Inflammatory macrophage treated with lipopolysaccharide for 4 hours (primary cell): ENCODE data around the gene CMIP.
"Not testable (repeated sequence)": the region's sequence is repeated elsewhere in the genome, so short reads cannot be mapped to it uniquely, and the experiment has no call there.

Experiments used
- DNase-seq: peaks from one replicate; pipeline ENCODE4 v3.0.0-alpha.2; 2020

CMIP gene

DNA sequence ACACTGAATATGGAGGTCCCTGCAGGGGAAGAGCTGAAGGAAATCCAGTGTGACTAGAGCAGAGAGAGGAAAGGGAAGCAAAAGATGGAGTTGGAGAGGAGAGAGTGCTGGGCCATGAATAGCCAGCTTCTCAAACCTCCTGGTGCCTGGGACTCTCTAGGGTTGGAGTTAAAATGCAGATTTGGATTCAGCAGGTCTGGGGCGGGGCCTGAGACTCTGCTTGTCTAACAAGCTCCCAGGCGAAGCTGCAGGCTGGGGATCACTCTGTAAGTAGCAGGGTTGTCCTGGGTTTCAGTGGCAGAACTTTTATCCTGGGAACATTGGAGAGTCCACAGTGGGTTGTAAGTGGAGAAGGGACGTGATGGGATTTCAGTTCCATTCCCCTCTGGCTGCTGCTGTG, 231.1 kb downstream of the CMIP start:
- DNase-seq, result no peak

DNA sequence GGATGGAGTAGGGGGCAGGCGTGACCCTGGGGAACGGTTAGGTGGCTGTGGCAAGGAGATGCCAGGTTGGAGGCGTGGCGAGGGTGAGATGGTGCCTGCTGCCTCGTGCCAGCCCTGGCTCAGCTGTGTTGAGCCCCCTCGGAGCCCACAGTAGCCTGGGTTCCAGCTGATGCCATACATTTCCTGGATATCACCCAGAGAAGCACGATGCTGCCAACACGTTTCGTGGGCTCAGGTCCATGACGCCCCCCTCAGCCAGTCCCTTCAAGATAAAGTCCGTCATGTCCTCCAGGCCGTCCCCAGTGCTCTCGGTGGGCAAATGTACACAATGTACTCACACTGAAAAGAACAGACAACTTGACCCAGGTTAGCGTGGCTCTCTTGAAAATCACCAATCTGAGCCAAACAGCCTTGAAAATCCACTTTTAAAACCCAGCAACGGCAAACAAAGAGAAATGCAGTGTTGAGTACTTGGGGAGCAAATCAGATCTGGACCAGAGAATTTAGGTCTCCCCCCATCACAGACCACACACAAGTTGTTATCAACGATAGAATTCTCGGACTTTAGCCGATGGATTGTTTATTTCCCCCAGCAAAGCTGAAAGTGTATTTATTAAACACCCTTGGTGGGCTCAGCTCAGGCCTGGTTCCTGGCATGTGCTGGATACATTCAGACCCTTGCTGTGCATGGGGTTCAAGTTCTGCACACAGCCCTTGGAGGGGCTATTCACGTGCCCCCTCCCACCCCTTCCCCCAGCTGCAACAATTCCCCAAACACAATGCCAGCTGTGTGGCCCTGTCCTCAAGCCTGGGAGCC, 231.7 kb downstream of the CMIP start:
- no peak for DNase-seq

DNA sequence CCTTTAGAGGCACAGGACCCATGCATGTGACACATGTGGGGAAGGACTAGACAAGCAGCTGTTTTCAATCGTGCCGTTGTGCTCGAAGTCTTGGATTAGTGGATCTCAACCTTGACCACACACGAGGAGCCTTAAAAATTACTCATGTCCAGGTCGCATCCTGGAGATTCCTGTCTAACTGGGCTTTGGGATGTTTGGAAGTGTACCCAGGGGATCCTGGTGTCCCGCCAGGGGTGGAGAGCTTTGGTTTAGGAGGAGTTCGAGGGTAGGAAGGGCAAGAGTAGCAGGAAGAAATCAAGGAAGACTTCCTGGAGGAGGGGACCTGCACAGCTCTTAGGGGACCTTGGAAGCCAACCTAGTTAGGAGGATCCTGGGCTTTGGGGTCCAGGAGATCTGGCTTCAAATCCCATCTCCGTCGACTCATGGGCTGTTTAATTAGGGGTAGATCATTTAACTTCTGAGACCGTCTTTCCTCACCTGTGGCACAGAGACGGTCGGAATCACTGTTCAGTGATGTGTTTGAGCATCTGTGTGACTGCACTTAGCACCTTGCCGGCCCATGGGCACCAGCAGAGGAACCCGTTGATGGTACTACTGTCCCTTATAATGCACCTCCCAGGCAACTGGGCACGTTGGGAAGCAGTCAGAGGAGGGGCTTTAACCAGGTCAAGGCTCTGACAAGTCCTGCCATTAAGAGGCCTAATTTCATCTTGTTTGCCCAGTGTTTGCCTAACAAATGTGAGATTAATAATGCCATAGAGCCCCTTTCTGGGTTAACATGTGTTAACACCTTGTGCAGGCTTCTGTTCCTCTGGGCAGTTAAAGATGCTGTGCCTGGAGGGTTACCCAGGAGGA, 232.5 kb downstream of the CMIP start:
- DNase-seq, result no peak

DNA sequence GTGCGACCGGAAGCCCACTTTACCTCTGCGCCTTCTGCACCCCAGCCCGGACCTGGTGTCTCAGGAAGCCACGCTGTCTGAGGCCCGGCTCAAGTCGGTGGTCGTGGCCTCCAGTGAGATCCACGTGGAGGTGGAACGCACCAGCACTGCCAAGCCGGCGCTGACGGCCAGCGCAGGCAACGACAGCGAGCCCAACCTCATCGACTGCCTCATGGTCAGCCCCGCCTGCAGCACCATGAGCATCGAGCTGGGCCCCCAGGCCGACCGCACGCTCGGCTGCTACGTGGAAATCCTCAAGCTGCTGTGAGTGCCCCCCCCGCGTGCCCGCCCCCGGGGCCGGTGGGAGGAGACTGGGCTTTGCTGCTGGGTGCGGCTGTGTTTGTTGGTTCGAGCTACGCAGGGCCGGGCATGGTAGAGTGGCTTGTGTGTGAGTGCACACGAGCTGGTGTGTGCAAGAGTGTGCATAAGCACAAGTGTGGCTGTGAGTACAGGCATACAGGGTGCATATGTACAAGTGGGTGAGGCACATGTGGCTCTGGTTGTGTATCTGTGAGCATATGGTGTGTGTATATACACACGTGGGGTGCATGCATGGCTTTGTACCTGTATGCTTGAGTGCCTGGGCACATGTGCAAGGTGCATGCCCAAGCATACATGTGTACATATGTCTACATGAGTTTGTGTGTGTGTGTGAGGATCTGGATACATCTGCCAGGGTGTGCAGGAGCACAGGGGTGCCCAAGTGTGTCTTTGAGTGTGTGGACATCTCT, 233.9 kb downstream of the CMIP start:
- DNase-seq, result no peak

DNA sequence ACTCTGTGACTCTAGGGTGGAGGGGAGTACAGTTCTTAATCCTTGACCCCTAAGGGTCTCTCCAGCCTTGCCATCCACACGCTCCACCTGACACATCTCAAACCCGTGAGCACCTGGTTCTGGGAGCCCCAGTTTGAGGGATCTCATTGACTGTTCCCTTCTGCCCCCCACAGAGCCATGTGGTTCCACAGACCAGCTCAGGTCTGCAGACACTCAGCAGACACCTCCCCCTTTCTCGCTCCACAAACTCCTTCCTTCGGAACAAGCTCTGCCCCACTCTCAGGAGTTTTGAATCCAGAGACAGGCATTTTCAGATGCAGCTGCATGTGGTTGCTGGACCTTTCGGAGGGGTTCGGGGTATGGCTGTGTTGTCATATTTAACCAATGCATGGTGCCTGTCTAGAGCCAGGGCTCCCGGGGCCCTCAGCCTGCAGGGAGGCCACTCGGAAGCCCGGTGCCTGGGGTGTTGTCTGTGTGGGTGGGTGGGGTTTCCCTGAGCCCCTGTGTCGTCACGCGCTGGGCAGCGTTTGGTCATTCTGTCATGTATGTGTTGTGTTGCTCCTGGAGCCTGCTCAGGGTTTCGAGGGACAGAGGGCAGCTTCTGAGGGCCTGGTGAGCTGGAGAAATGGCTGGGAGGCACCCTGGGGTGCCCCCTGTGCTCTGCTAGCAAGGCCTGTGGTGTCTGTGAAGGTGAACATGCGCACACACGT, 235.3 kb downstream of the CMIP start:
- no peak for DNase-seq

DNA sequence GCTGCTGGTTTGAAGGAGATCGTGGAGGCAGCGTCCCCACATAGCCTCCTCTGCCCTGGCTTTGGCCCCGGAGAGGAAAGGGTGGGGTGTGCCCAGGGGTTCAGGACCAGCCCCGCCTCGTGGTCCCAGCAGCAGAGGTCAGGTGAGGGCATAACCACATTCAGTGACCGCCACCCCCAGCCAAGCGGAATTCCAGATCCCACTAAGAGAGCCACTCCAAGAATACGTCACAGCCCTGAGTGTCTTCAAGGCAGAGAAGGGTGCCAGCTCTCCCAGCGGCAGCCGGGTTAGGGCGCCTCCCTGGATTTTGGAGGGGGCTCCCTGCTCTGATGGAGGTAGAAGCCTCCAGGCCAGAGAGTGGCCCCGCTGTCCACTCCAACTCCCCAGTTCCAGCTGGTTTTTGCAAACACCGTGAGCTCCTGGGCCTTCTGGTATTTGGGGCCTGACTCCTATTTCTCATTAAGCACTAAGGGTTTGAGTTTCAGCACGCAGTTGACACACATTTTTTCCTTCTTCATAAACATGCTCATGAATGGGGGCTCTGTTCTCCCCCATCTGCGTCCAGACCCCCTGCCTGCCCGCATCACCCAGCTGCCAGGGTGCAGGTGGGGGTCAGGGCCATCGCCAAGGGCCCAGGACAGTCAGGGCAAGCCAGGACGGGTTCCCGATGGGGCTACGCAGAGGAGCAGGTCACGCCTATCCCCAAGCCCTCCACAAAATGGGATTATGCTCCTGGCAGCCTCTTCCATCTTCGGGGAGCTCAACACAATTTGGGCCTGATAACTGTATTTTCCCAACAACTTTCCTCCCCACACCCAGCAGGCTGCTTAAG, 236.1 kb downstream of the CMIP start:
- DNase-seq, result no peak

DNA sequence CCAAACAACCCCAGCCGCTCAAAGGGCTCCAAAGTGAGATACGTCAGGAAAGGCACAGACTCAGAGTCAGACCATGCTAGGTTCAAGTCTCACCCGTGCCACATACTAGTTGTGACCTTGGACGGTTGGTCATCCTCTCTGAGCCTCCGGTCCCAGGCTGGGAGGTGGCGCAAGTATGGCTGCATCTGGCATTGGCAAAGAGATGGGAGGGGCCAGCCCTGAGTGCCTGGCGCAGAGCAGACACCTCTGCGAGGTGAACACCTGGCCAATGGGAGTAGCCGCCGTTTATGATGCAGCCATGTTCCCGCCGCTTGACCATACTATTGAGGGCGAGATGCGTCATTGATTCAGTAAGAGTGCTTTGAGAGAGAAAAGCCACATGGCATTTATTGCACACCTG, 236.7 kb downstream of the CMIP start:
- DNase-seq, result no peak

DNA sequence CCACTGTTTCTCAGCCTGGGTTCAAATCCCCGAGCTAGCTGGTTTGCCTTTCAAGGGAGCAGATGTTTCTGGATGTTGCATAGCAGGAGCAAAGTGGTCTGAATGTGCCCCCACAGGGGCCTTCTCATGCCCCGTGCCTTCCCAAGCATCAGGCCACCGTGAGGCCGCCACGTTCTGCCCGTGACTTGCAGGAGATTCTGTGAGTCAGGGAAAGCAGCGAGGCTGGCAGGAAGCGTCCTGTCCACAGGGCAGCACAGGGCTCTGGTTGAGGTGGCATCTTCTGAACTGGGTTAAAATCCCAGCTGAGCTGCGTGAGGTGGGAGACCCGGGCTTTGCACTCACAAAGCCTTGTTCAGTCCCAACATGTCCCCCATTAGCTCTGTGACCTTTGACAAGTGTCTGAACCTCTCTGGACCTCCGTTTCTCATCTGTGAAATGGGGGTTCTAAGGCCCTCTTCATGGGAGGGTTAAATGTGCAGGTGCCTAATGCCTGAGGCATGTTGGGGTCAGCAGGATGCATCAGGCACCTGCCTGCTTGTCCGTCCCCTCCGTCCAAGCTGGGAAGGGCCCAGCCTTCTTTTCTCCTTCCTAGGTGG, 239.7 kb downstream of the CMIP start:
- no peak for DNase-seq

DNA sequence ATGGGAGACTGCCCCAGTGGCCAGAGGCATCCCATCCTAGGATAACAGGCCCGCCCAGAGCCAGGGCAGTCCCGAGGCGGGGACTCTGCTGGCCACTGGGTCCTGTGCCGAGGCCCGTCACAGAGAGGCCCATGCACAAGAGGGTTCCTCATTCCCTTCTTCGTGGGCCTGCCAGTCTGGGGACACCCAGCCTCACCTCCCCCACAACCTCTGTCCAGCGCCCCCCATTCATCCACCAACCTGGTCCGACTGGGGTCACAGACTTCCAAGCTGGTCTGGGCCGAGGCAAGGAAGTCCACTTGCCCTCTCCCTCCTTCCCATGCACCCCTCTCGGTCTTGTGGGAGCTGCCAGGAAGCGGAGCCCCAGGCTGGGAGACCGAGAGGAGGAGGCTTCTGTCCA, 240.3 kb downstream of the CMIP start:
- DNase-seq, result no peak

DNA sequence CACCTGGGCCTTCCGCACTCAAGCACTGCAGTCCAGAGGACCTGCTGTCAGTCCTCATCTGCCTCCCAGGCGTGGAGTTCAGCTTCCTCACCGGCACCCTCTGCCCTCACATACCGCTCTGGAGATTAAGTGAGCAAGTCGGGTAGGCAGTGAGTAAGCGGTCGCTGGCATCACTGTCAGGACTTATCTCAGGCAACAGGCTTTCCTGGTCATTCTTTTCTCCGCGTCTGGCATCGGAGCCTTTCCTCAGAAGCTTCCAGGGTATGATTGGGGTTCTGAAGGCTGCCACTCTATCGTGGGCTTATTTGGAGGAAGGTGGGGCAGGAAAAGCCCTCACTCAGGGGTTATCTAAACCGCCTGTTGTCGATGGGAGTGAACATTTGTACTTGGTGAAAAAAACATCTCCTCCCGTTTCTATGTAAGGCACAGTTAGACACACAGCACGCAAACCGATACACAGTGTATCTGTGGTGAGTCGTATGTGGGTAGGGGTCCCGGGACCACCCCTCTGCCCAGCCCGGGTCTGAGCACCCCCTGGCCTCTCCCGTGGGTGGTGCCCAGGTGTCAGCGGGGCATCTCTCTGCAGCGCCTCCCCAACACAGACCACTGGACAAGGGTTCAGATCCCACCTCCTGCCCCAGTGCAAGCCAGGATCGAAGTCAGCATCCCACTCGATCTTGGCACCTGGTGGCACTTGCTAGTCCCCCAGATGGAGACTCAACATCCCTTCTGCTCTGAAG, 242.0 kb downstream of the CMIP start:
- DNase-seq, result no peak

DNA sequence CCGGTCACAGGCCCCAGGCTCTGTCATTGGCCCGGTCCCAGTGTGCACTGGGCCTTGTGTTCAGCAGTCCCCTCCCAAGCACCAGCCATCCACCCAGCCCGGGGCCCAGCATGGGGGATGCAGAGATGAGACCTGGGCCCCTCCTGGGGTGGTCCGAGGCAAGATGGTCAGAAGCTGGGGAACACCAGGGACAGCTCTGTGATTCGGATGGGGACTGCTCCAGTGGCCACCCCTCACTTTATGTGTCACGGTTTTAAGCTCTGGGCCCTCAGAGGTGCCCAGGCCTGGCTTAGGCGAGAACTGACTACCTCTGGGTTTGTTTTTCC, 242.5 kb downstream of the CMIP start:
- no peak for DNase-seq

DNA sequence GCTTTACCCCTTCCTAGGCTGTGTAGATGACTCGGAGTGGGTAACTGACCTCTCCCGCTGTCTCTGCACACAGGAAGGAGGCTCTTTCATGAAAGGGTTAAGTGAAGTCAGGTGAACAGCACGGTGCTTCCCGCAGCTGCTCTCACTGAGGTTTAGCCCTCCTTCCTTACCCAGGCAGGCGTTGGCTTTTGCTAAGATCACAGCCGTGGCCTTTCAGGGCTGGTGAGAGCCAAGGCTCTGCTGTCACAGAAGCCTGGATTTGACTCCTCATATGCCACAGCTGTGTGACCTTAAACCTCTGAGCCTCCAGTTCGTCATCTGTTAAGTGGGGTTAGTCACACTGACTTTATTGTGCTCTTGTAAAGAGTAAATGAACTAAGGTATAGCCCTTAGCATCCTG, 243.6 kb downstream of the CMIP start:
- DNase-seq, result no peak

DNA sequence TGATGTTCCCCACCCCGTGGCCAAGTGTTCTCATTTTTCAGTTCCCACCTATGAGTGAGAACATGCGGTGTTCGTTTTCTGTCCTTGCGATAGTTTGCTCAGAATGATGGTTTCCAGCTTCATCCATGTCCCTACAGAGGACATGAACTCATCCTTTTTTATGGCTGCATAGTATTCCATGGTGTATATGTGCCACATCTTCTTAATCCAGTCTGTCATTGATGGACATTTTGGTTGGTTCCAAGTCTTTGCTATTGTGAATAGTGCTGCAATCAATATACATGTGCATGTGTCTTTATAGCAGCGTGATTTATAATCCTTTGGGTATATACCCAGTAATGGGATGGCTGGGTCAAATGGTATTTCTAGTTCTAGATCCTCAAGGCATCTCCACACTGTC, 244.2 kb downstream of the CMIP start:
- not testable (repeated sequence) for DNase-seq

DNA sequence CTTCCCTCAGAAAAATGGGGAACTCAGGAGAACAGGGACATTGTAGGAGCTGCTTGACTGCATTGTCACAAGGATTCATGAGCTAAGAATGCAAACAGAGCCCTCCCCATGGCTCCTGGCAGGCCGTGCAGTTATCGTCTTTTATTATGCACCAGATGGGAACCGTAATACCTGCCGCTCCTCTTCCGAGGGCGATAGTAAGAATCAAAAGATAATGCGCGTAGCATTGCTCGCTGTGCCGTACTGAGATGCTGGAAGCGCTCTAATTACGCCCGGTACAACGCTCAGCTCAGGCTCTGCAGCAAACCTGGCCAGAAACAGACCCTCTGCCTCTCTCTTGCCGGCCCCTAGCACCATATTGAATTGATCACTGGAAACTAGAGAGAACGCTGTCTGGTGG, 247.4 kb downstream of the CMIP start:
- DNase-seq, result no peak

DNA sequence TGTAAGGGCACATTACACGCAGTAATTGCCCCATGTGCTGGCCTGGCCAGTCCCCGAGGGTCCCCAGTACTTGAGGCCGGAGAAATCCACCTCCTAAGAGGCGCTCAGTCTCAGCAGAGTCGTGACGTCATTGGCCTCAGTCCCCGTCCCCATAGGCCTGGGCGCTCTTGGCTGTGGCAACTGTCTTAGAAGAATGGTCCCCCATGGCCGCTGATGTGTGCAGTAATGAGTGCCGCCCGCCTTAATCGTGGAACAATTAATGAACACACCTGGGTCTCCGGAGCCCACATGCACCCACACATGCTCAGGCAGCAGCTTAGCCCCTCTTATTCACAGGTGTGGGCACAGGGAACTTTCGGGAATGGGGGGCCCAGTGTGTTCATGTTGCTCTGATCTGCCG, 248.0 kb downstream of the CMIP start:
- no peak for DNase-seq

DNA sequence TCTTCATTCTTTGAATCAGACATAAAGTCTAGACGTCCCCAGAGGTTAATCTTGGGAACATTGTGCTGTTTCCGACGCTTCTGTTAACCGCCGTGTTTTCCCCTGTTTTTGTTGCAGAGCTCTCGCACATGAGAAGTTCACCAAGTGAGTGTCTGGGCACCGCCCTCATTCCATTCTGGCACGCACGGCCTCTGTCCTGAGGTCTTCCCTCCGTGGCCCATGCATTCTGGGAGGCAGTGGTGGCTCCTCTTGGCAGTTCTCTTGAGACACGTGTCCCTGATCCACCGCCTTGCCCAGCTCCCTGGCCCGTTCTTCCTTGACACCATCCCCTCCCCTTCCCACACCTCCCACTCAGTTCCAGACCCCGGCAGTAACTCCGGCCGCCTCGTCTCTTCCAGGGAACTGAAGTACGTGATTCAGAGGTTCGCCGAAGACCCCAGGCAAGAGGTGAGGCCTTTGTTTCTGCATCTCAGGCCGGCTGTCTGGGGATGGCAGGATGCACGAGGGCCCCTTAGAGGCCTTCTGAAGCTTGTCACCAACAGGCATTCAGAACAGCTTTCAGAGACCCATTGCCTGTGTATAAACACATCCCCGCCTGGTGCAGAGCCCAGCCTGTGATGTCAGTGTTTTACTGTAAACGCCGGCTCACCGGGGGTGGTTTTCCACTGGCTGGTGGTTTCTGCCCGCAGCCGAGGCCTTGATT, 248.6 kb downstream of the CMIP start:
- DNase-seq, result no peak

DNA sequence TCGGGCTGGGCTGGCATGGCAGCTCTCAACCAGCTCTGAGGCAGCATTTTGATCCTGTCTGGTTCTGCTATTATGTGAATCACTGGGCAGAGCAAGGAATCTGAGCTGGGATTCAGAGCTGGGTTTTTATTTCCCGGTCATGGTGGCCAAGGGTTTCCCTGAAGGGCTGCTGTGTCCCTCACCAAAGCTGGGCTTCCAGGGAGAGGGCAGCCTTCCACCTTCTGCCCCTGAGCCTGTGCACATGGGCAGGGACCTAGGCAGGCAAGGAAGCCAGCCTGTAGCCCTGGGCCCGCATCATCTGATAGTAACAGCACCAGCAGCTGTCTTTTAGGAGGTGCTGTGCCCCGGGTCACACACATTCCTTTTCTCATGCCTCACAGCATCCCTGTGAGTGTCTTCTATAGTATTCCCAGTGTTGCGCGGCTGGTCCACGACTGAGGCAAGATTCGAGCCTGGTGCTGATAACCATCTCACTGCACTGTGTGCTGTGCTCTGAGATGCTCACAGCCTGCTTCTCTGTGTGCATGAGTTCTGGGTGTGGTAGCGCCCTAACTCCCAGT, 249.2 kb downstream of the CMIP start:
- DNase-seq, result no peak

DNA sequence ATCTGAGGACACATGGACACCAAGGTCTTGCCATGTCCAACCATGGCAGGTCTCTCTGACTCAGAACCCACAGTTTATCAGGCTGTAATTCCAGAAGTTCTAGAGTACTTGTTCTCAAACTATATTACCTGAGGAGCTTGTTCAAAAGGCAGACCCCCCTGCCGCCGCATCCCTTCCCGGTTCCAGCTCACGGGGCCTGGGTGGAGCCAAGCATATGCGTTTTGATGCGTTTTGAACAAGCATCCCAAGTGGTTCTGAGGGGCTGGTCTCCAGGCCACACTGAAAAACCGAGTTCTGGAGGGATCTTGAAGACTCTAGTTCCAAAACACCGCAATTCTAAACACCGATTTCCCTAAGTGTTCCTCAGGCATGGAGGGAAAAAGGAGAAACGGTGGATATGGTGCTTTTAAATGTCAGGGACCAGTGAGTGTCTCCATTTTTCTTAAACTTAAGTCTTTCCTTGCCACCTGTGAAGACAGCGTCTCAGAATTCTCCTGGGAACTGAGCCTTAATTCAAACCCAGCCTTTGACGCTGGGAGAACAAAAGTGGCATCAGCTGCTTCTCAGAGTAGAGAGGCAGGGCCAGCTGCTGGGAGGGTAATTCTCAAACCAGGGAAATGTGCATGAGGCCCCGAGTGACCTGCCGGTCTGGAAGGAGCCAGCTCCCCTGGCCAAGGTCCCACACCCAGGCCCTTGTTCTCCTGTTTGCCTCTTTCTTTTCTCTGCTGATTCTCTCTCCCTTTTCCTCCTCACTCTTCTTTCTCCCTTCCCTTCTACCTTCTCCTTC, 250.1 kb downstream of the CMIP start:
- no peak for DNase-seq
